GM13977 (cell line): Measurements from ENCODE around the gene EVI5L.

Source experiments
- DNase-seq: peaks from one replicate; pipeline ENCODE4 v3.0.0; 2012; ENCODE audit warnings: low spot score
- CTCF ChIP-seq: IDR thresholded peaks from 2 replicates; pipeline ENCODE4 v1.5.1; 2012; ENCODE audit warnings: mild to moderate bottlenecking, control low read depth; ENCODE audit not compliant: insufficient read depth; ENCODE audit errors: extremely low read depth, missing control alignments
- in situ Hi-C: fragments of 300-500 bp; cut with MboI; formaldehyde crosslinking; loops from one replicate; pipeline ENCODE4 v1.12.0; 2022; ENCODE audit warnings: low sequenced_read_pairs, low pct_unique_long_range_greater_than_20kb, mixed read lengths, inconsistent platforms; ENCODE audit not compliant: unreplicated experiment

EVI5L gene

GRCh38 chr19:7897292-7897691, 67.3 kb downstream of the EVI5L start:
- in situ Hi-C loops = no loop called here
- TF ChIP-seq CTCF = no peak
- DNase-seq = no peak

GRCh38 chr19:7898967-7899366, 68.9 kb downstream of the EVI5L start:
- in situ Hi-C loops = no loop called here
- TF ChIP-seq CTCF = no peak

GRCh38 chr19:7899751-7900378, 69.8 kb downstream of the EVI5L start:
- in situ Hi-C loops = no loop called here
- no peak for DNase-seq
- no peak for TF ChIP-seq CTCF

More at GRCh38 chr19:7898967-7899366, 68.9 kb downstream of the EVI5L start:
- DNase-seq = no peak

GRCh38 chr19:7900401-7900870, 70.4 kb downstream of the EVI5L start:
- in situ Hi-C loops = no loop called here
- DNase-seq = no peak
- TF ChIP-seq CTCF = no peak

- DNase-seq = no peak
- in situ Hi-C loops = no loop called here
- no peak for TF ChIP-seq CTCF
Measured at GRCh38 chr19:7900931-7901330, 70.9 kb downstream of the EVI5L start.

GRCh38 chr19:7901337-7901736, 71.3 kb downstream of the EVI5L start:
- in situ Hi-C loops = no loop called here
- DNase-seq = no peak
- TF ChIP-seq CTCF = no peak
